Prostate gland (tissue), 2 donors: ENCODE results near the gene VWA3A.

Experiments used
- POLR2A ChIP-seq: fragments of 450-650 bp; IDR thresholded peaks from one replicate; pipeline ENCODE4 v1.6.1; 2016; ENCODE audit warnings: antibody characterized with exemption, mild to moderate bottlenecking
- POLR2AphosphoS5 ChIP-seq: sonication (generic); formaldehyde crosslinking; IDR thresholded peaks from one replicate; pipeline ENCODE4 v1.6.1; 2017; ENCODE audit warnings: antibody characterized with exemption
- TF ChIP-seq, protein P1 (sequence below), 4 experiments: fragments of 200-600 bp in 2 of 4; fragments of 450-650 bp in 2 of 4; sonication (generic) in 2 of 4; IDR thresholded peaks; 1 replicate in 3 of 4; 2 replicates in 1 of 4; pipeline ENCODE4 v1.5.1; 2016 to 2019; ENCODE audit warnings: antibody characterized with exemption in 4 of 4, mild to moderate bottlenecking in 2 of 4, moderate library complexity in 2 of 4

DNA sequence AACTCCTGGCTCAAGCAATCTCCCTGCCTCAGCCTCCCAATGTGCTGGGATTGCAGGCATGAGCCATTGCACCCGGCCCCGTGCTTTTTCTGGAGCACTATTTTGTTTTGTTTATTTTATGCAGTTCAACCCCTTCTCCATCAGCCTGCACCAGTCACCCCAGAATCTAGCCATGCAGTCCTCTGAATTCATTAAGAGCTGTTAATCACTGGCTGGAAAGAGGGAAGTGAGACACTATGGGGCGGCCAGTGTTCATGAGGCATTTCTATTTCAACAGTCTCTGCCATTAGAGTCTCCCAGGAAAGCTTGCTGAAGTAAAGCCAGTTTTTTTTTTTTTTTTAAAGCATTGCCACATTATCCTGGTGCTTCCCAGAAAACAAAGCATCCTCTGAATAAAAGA lies 1.7 kb downstream of the VWA3A start:
- TF ChIP-seq, protein P1, sequence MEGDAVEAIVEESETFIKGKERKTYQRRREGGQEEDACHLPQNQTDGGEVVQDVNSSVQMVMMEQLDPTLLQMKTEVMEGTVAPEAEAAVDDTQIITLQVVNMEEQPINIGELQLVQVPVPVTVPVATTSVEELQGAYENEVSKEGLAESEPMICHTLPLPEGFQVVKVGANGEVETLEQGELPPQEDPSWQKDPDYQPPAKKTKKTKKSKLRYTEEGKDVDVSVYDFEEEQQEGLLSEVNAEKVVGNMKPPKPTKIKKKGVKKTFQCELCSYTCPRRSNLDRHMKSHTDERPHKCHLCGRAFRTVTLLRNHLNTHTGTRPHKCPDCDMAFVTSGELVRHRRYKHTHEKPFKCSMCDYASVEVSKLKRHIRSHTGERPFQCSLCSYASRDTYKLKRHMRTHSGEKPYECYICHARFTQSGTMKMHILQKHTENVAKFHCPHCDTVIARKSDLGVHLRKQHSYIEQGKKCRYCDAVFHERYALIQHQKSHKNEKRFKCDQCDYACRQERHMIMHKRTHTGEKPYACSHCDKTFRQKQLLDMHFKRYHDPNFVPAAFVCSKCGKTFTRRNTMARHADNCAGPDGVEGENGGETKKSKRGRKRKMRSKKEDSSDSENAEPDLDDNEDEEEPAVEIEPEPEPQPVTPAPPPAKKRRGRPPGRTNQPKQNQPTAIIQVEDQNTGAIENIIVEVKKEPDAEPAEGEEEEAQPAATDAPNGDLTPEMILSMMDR (IDR thresholded peaks at IDR 0.05), result no peak
- TF ChIP-seq POLR2A (no peak), POLR2AphosphoS5 (no peak)
